ENCODE data around the gene CTPS2.

GRCh38 chrX:16727637-16728036, 15.2 kb upstream of the CTPS2 start:
- no peak for TF ChIP-seq CTCF (IDR thresholded peaks at IDR 0.05)
- no peak for TF ChIP-seq POLR2A (IDR thresholded peaks at IDR 0.05)

Data from thyroid gland (tissue), 4 donors.